Stimulated activated CD8-positive, alpha-beta memory T cell treated with anti-CD3 and anti-CD28 coated beads, Interleukin-4, amount 100 ng/mL, for 24 hours (primary cell): ENCODE measurements around the gene TOMM5.

Experiments used
- DNase-seq: peaks from one replicate; pipeline ENCODE4 v3.0.0-alpha.2; 2020; ENCODE audit warnings: low read depth

The TOMM5 gene

DNA sequence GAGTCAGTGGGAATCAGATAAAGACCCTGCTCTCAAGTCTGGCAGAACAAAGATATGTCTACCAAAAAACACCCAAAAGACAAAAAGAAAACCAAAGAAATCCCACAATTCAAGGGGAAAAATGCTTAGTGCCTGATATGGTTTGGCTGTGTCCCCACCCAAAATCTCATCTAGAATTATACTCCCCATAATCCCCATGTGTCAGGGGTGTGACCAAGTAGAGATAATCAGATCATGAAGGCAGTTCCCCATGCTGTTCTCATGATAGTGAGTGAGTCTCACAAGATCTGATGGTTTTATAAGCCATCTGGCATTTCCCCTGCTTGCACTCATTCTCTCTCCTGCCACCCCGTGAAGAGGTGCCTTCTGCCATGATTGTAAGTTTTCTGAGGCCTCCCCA is 29.6 kb downstream of the TOMM5 start:
- DNase-seq = no peak

DNA sequence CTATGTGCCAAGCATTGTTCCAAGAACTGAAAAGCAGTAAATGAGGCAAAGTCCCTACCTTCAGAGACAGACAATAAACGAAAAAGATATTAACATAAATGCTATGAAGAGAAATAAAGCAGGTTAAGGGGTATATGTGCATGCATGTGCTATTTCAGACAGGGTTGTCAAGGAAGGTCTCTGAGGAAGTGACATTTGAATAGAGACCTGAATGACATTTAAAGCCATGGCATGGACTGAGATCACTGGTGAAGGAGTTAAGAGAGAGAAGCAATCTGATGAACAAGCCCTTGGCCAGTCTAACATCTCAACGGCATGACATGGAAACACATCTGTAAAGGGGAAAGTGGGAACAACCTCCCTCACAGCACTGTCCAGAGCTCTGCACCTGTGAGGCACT is 30.7 kb downstream of the TOMM5 start:
- DNase-seq = no peak

- DNase-seq = no peak
Measured at GRCh38 chr9:37559855-37560592, 32.4 kb downstream of the TOMM5 start.

GRCh38 chr9:37559125-37559524 is 33.3 kb downstream of the TOMM5 start:
- no peak for DNase-seq

- DNase-seq = no peak
Measured at GRCh38 chr9:37555786-37556185, 36.6 kb downstream of the TOMM5 start.

DNA sequence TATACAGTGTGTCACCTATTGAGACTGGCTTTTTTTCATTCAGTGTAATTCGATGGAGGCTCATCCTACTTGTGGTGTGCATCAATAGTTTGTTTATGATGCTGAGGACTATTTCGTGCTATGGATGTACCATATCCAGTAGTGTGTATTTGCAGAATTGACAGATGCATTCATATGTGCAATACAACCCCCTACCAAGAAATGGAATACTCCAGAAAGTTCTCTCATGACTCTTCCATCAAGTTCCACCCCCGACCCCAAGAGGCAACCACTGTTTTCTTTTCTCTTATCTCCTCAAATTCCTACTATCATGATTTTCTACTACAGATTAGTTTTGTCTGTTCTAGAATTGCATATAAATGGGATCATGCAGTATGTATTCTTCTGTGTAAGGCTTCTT is 38.1 kb downstream of the TOMM5 start:
- DNase-seq = no peak

DNA sequence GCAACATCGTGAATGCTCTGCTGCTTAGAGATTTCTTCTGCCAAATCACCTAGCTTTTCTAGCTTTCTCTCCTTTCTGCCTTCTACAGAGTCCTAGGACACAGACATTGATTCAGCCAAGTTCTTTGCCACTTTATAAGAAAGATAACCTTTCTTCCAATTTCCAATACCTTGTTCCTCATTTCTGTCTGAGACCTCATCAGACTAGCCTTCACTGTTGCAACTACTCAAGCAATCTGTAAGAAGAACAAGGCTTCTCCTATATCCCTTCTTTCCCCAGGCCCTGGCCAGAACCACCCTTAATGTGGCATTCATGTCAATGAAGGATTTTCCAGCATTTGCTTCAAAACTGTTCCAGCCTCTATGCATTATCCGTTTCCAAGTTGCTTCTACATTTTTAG is 40.5 kb downstream of the TOMM5 start:
- DNase-seq = no peak

DNA sequence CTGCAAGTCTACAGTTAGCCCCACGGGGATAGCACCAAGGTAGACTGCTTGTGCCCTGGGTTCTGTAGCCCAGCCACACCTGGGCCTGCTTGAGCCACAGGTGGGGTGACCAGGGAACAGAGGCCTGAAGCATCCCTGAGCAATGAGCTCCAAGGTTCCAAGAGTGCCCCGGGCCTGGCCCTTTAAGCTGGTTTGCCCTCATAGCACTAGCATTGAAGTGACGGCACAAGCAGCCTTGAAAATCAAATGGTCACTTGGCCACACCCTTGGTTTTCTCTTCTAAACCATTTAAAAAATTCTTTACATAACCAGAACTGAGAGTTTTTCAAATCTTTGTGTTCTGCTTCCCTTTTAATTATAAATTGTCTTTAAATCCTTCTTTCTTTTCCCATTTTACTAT is 40.9 kb downstream of the TOMM5 start:
- no peak for DNase-seq

GRCh38 chr9:37550781-37551180 is 41.6 kb downstream of the TOMM5 start:
- no peak for DNase-seq

GRCh38 chr9:37549527-37549926 is 42.9 kb downstream of the TOMM5 start:
- no peak for DNase-seq

GRCh38 chr9:37547328-37547878 is 45.0 kb downstream of the TOMM5 start:
- no peak for DNase-seq

DNA sequence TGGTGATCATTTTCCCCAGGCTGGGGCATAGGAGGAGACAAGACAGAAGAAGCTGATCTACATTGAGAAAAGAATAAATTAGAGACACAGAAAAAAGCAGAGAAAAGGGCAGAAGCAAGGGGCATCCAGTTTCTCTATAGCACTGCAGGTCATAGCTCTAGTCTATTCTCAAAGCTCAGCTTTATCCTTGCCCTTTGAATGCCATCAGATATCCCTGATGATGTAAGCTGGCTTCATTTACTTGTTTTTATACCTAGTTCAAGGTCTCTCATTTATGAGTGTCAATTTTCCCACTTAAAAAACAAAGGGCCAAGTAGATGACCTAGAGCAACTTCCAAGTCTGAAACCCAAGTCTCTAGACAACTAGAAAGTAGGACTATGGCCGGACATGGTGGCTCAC is 48.9 kb downstream of the TOMM5 start:
- no peak for DNase-seq

- DNase-seq = no peak
Measured at GRCh38 chr9:37542895-37543294, 49.5 kb downstream of the TOMM5 start.

DNA sequence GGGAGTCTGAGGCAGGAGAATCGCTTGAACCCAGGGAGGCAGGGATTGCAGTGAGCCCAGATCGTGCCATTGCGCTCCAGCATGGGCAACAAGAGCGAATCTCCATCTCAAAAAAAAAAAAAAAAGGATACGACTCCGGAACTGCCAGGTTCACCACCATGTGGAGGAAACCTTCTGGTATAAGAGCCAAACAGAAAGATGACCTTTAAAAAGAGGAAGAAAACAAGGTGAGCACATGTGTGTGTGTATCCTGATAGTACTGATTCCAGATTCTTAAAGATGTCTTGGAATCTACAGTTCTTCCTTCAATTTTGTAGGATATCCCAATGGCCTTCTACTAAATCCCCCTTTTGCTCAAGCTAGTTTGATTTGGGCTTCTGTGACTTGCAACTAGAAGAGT is 49.9 kb downstream of the TOMM5 start:
- DNase-seq = no peak

- no peak for DNase-seq
Measured at GRCh38 chr9:37541465-37541864, 50.9 kb downstream of the TOMM5 start.

- no peak for DNase-seq
Measured at GRCh38 chr9:37540634-37541033, 51.8 kb downstream of the TOMM5 start.

DNA sequence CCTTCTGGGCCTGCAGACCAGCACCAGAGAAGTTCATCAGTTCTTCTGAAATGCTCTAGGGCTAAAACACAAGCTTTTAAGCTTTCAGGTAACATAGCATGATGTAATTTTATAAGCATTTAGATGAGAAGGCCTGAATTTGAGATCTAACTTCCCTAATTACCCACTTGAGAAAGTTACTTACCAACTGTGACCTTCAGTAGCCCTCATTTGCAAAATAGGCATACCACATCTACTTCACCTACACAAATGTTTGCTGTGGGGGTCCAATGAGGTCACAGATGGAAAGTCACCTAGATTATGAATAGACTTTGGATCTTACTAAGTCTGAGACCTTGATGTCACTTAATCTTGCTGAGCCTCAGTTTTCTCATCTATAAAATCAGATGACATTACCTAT is 52.8 kb downstream of the TOMM5 start:
- DNase-seq = no peak
